Measurements from ENCODE around the gene ERBB4.

DNA sequence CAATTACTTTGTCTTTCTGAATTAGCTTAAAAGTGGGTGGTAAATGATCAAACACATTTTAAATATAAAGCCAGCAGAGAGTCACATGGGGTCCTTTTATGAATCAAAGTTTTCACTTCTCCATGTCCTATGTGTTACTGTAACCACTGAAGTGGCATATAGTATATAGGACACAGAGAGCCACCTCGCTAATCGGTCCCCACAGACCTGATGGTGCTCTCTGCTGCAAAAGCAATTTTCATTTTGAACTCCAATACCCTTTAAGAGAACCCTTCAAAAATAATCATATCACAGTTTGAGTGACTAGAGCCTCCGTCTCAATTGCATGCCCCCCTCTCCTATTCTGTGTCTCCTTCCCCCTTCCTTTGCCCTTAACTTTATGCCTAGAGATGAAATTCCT, 272.8 kb downstream of the ERBB4 start:
- no peak for TF ChIP-seq EZH2 (IDR thresholded peaks at IDR 0.05; ENCODE audit: insufficient read depth, low read length)
- TF ChIP-seq, protein P1, sequence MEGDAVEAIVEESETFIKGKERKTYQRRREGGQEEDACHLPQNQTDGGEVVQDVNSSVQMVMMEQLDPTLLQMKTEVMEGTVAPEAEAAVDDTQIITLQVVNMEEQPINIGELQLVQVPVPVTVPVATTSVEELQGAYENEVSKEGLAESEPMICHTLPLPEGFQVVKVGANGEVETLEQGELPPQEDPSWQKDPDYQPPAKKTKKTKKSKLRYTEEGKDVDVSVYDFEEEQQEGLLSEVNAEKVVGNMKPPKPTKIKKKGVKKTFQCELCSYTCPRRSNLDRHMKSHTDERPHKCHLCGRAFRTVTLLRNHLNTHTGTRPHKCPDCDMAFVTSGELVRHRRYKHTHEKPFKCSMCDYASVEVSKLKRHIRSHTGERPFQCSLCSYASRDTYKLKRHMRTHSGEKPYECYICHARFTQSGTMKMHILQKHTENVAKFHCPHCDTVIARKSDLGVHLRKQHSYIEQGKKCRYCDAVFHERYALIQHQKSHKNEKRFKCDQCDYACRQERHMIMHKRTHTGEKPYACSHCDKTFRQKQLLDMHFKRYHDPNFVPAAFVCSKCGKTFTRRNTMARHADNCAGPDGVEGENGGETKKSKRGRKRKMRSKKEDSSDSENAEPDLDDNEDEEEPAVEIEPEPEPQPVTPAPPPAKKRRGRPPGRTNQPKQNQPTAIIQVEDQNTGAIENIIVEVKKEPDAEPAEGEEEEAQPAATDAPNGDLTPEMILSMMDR (IDR thresholded peaks at IDR 0.05; ENCODE audit: insufficient read depth, low read depth, low read length): no peak

All from astrocyte (in vitro differentiated cells and primary cell).